ENCODE measurements around the gene RASAL2.
"Not testable (repeated sequence)": the region's sequence is repeated elsewhere in the genome, so short reads cannot be mapped to it uniquely, and the experiment has no call there.

Gene RASAL2

DNA sequence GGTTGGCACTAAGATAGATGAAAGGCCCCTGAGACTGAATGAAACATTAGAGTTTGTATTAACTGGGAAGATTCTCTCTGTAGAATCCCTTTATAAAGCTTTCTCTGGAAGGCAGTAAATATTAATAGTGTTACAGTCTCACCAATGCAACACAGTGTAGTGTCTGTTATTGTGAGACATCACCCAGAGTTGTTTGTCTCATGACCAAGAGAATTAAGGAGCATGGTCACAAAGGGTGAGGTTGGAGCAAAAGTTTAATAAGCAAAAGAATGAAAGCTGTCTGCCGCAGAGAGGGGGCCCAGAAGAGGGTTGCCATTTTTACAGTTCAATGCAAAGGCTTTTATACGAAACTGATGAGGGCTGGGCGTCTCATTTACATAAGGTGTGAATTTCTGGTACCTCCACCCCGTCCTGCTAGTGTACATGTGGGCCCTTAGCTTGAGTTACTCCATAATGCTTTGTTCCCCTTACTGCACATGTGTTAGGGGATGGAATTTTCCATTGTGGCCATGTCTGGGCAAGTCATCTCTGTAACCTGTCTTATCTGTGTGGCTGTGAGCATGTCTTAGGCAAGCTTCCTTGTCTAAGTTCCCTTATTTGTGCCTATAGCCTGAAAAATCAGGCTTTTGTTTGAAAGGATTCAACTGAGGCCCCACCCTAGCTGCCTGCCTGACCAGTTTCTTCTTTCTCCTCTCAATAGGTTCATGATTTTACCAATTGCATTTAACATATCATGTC is 184.1 kb downstream of the RASAL2 start:
- FAIRE-seq, result peak; percentile 61
- no peak for DNase-seq (ENCODE audit: low spot score)

DNA sequence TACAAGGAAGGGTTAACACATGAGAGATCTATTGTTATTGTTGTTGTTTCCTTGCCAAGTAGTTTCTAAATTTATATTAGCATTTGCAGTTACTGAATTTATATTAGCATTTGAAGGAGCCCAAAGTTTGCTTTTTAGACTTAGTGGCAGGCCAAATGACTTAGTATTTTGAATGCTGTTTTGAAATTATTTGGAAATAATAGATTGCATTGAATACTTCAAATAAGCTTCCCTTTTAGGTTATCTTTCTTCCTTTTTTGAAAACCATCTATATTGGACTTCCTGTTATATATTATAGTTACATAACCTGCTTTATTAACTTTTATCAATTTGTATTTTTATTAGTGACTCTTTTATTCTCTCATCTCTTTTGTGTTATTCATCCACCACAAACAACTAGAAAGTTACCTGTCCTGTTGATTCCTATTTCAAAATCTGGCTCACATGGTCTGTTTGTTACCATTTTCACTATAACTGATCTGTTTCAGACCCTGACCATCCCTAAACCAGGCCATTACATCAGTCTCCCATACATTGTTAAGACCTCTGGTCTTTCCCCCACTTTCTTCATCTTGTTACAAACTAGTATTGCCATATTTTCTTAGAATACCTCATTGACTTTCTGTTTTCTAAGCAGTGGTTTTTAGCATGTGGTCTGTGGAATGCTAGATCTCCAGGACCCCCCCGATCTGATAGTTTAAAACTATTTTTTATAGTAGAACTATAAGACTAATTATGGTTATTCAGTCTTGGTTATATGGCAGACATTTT is 185.2 kb downstream of the RASAL2 start:
- DNase-seq (ENCODE audit: low spot score), result no peak
- no peak for FAIRE-seq

DNA sequence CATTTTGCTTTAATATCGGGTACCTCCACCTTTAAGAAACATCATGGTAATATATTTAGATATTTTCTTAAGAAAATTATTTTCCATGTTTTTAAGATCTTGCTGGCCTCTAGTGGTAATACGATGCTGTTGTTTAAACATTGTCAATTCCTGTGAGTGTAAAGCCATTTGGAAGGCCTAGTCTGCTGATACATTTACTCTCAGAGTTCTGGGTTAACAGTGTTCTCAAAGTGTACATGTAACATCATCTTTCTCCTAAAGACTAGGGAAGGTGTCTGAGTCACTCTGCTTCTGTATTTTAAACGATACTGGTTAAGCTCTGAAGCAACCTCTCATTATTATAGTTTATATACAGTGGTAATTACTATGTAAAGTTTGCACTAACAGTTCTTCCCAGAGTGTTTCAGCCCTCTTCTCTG is 189.1 kb downstream of the RASAL2 start:
- no peak for DNase-seq (ENCODE audit: low spot score)

DNA sequence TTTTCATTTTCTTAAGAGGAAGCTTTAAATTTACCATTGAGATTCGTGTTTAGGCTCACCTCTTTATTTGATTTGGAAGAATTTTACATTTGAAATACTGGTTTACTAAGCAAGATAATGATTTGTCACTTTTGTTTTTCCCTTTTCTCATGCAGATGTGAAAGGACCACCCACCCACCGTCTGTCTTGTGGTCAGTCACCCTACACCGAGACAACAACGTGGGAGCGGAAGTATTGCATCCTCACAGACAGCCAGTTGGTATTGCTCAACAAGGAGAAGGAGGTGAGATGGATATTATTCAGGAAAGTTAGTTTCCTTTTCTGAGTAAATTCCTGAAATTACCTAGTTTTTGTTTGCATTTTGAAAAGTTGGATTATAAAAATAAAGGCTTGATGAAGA is 189.5 kb downstream of the RASAL2 start:
- FAIRE-seq (no peak), DNase-seq (ENCODE audit: low spot score) (no peak)

More for the DNA sequence above, 189.1 kb downstream of the RASAL2 start:
- no peak for FAIRE-seq

DNA sequence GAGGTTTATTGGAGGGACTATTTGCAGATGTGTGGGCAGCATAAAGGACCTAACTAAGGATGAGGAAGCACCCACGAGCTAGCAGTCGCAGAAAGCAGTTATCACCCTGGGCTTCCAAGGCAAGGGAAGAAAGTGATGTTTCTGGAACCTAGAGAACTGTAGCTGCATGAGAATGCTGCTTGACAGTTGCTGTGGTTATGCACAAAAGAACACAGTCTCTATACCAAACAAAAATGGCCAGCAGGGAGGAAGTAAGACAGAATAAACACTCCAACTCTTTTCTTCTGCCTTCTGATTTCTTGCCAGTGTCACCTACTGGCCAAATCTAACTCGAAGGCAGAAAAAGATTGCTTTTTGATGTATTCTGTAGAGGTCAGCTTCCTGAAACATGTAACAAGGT is 190.2 kb downstream of the RASAL2 start:
- DNase-seq (ENCODE audit: low spot score) (no peak), FAIRE-seq (no peak)

DNA sequence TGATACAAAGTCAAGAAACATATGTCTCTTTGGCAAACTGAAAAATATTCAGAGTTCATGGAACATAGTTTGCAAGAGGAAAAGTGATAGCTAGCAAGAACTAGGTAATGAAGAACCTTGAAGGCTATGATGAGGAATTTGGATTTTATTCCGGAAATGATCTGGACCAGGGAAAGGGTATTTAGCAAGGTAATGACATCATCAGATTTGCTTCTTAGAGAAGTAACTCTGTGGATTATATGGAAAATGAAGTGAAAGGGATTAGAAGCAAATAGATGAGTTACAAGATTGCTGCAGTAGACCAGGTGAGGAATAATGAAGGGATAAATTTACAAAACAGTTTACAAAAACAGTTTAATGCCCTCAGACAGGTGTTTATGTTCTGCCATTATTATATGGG is 197.3 kb downstream of the RASAL2 start:
- no peak for FAIRE-seq
- DNase-seq (ENCODE audit: low spot score), result no peak

DNA sequence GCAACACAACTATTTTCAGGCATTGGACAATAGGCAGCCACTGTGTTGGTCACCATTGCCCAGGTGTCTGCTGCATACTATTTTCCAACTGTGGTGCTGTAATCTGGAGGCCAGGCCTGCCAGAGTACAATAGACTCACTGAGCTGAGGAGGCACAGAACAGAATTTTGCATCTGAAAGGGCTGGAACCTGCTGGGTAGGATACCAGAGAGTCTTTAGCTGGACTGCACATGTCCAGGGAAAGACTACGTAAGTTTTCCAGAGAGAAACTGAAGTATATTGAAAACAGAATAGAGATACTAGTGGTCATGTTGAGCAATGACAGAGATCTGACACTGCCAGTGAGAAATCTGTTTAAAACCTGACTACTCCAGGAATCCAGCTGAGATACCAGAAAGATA is 200.8 kb downstream of the RASAL2 start:
- FAIRE-seq, result no peak

DNA sequence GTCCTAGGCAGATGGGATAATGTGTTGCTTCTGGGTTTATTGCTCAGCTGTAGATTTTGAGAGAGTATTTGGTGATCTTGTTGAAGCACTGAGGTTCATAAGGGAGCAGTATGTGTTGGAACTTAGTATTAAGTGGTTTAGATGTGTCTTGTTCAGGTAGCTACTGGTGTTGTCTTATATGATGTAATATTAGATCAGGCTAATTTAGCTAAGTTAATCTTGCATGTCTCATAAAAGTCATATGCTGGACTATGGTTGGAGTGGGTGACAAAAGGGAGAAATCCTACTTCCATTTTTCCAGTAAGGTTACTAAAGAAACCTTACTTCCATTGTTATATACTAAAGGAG is 206.4 kb downstream of the RASAL2 start:
- no peak for DNase-seq (ENCODE audit: low spot score)
- FAIRE-seq, result no peak

More for the DNA sequence above, 200.8 kb downstream of the RASAL2 start:
- no peak for DNase-seq (ENCODE audit: low spot score)

DNA sequence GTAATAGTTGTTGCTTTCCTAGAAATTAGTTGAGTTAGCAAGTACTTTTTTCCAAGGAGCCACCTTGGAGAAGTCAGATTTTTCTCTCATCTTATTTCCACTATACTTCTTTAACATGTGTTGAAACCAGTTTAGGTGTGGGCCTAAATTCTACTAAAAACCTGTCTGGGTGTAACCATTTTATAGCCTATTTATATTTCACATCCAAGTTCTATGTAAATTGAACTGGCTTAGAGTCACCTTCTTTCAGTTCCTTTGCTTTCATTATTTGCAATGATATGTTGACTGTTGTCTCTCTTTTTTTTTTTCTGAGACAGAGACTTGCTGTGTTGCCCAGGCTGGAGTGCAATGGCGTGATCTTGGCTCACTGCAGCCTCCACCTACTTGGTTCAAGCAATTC is 207.2 kb downstream of the RASAL2 start:
- DNase-seq (ENCODE audit: low spot score) (no peak), FAIRE-seq (no peak)

DNA sequence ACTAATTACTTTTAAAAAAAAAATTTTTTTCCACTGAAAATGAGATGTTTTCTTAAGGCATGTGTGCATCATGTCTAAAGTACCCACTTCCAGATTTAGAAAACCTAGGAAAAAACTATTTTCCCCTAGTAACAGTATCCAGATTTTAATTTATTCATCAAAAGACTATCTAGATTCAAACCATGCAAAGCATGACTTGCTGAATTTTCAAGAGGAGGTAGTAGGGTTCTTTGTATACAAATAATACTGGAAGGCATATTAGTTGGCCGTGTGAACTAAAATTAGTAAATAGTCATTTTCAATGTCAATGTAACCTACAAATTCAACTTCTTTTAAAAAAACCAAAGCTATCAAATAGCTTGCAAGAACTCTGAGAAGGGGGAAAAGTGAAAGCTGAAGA is 213.4 kb downstream of the RASAL2 start:
- no peak for DNase-seq (ENCODE audit: low spot score)
- FAIRE-seq, result no peak

DNA sequence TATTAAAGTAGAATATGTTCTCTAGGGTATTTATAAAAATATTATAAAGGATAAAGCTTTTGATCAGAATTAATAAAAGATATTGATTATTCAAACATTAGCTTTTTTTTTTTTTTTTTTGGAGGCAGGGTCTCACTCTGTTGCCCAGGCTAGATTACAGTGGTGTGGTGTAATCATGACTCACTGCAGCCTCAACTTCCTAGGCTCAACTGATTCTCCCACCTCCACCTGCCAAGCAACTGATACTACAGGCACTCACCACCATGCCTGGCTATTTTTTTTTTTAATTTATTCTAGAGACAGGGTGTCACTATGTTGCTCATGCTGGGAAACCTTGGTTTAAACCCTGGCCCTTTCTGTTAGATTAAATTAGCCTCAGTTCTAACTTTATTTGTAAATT is 214.5 kb downstream of the RASAL2 start:
- DNase-seq (ENCODE audit: low spot score) (no peak), FAIRE-seq (no peak)

DNA sequence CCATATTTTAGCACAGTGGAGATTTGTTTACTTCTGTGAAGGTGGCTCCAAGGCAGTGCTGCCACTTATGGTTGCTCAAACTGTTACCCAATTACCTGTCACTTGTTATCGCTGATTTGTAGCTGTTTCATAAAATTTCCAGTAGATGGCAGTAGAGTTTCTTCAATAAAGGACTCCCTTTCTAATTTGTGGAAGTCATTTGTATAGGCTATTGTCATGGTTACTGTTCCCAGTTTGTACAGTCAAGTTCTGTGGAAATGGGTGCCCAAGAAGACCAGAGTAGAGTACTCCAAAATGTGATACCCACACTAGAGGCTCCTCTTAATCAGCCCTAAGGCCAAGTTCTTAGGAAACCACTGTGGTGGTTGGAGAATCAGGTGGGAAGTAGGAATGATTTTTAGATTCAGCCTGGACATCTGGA is 216.8 kb downstream of the RASAL2 start:
- DNase-seq (ENCODE audit: low spot score) (peak; percentile 59), FAIRE-seq (no peak)

DNA sequence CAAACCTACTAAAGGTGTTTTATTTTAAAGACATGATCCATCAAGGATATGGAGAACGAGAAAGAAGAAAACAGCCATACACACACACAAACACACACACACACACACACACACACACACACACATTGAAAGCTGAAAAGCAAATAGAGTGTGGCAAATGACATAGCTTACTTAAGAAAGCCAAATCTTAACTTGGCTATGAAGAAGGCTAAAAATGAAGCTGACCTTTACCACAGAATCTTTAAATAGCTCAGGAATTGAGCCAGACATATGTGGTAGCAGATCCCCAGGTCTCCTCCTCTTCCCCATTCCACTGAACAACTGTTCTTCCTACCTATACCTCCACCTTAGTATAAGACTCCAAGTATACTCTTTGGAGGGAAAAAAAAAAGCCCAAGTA is 217.3 kb downstream of the RASAL2 start:
- DNase-seq (ENCODE audit: low spot score), result no peak
- no peak for FAIRE-seq

DNA sequence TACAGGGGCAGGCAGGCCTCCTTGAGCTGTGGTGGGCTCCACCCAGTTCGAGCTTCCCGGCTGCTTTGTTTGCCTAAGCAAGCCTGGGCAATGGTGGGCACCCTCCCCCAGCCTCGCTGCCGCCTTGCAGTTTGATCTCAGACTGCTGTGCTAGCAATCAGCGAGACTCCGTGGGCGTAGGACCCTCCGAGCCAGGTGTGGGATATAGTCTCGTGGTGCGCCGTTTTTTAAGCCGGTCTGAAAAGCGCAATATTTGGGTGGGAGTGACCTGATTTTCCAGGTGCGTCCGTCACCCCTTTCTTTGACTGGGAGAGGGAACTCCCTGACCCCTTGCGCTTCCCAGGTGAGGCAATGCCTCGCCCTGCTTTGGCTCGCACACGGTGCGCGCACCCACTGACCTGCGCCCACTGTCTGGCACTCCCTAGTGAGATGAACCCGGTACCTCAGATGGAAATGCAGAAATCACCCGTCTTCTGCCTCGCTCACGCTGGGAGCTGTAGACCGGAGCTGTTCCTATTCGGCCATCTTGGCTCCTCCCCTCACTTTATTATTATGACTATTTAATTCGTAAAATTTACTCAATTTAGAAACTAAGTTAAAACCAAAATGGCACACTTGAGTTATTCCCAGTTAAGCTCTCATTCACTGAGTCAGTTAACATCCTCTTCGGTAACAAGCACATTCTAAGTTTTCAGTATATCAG is 226.5 kb downstream of the RASAL2 start:
- not testable (repeated sequence) for DNase-seq (ENCODE audit: low spot score); FAIRE-seq

DNA sequence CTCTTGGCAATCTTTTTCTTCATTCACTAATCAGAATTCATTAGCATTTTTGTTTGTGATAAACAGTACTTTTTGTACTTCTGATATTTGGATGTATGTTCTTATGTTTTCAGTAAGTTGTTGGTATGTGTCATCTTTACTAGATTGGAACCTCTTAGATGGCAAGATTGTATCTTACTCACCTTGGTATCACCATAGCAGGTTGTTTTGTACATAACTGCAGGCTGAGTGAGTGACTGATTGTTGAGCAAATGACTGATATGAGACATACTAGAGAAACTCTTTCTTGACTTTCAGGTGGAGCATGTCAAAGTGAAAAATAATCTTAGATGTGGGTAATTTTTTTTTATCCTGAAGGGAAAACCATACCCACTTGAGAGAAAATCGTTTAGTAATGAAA is 229.2 kb downstream of the RASAL2 start:
- DNase-seq (ENCODE audit: low spot score) (no peak), FAIRE-seq (no peak)

DNA sequence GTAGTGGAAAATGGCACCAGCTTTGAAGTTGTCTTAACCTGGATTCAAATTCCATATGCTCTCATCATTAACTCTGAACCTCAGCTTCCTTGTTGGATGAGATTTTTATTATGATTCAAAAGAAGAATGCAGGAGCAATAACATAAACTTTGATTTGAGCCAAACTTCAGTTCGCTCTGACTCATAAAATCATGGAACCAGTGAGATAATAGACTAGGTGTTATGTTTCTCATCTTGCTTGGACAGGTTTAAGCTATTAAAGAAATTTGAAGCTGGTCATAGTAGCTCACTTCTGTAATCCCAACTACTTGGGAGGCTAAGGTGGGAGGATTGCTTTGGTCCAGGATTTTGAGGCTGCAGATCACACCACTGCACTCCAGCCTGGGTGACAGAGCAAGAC is 230.1 kb downstream of the RASAL2 start:
- FAIRE-seq (no peak), DNase-seq (ENCODE audit: low spot score) (no peak)

DNA sequence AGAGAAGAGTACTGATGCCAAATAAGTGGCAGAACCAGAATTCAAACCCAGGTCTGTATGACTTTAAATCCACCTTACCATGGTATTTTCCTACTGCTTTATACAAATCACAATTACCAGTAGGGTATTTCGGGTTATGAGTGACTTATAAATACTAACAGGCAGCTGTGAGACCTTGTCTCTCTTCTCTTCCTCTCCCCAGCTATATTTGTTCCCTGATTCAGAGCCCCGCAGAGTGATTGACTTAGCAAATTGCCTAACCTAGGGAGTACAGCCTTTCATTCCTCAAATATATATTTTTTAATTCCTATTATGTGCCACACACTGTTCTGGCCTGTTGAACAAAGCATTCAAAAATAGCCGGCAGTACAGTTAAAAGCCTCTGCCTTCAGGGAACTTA is 234.8 kb downstream of the RASAL2 start:
- DNase-seq (ENCODE audit: low spot score) (no peak), FAIRE-seq (no peak)

DNA sequence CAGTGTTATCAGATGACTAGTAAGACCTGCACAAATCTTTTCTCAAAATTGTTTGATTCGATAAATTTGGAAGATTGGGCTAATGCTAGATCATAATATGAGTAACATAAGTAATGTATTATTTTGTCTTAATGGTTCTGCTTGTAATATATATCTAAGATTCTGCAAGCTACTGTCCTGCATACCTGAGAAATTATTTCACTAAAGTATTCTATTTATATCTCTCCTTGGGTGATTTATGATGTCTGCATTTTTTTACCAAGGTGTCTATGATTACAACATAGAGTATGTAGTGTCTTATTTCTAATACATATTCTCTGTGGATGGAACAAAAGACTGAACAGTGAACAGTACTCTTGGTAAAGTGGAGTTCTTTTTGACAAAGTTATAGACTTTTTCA is 236.2 kb downstream of the RASAL2 start:
- DNase-seq (ENCODE audit: low spot score), result peak; percentile 12
- FAIRE-seq, result no peak

DNA sequence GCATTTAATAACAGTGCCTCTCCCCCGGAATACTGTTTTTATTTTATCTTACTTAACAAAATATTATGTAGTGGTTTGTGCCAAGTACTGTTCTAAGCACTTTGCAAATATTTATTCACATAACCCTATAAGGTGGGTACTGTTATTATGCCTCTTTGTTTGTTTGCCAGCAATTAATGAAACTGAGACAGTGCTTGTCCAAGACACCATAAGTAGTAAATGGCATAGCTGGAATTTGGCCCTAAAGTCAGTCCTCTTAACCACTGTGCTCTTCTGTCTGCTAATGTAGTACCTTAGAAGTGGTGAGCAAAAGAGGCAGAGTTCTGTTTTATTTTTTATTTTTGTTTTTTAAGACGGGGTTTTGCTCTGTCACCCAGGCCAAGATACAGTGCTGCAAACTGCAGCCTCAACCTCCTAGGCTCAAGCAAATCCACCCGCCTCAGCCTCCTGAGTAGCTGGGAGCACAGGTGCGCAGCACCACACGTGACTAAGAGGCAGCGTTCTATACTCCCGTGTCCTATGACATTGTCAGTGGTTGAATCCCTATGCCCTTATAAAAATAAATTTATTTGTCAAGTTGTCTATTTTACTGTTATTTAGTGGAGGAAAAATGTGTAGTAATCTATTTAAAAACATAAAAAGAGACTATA is 237.1 kb downstream of the RASAL2 start:
- no peak for DNase-seq (ENCODE audit: low spot score)

DNA sequence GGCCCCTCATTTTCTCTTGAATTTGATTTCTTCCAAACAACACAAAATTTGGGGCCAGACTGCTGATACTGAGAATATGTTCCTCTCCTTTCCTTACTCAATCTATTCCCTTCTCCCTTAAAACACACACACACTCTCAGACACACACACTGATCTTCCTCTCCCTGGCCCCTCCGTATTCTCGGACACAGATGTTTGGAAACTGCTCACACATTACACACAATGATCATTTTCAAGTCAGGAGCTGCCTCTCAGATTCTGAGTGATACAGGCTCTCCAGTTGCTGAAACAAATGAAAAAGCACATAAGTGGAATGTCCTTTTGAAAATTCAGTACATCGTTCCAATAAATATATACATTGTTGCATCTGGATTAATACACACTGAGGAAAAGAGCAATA is 241.5 kb downstream of the RASAL2 start:
- DNase-seq (ENCODE audit: low spot score) (no peak), FAIRE-seq (no peak)

More for the DNA sequence above, 237.1 kb downstream of the RASAL2 start:
- FAIRE-seq, result no peak

DNA sequence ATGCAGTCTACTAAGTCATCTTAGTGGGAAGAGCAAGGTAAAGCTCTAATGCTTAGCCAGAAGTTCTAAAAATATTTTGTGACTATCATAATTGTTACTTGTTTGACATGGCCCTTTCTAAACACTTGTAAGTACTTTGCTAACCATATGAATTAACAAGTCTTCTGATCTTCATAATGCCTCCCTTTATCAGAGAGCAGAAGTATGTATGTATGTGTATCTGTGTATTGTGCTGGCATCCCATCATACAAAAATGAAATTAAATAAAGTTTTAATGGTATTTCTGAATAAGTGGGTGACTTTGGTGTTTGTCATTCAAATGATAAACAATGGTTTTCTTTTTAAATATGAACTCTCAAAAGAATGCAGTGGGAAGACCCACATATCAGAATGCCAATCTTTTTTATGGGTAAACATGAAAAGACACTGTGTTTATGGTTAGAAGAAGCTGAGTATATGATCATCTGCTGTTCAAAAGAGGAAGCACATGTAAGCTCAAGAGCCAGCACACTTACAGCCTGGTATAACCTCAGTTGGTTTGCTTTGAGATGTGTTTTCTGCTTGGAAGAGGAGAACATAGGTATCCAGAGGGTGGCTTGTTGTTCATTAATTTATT is 243.3 kb downstream of the RASAL2 start:
- no peak for FAIRE-seq

More for the DNA sequence above, 243.3 kb downstream of the RASAL2 start:
- DNase-seq (ENCODE audit: low spot score), result no peak

Data from urothelium cell line (cell line).